ENCODE results near the gene PHF3.

The PHF3 gene

DNA sequence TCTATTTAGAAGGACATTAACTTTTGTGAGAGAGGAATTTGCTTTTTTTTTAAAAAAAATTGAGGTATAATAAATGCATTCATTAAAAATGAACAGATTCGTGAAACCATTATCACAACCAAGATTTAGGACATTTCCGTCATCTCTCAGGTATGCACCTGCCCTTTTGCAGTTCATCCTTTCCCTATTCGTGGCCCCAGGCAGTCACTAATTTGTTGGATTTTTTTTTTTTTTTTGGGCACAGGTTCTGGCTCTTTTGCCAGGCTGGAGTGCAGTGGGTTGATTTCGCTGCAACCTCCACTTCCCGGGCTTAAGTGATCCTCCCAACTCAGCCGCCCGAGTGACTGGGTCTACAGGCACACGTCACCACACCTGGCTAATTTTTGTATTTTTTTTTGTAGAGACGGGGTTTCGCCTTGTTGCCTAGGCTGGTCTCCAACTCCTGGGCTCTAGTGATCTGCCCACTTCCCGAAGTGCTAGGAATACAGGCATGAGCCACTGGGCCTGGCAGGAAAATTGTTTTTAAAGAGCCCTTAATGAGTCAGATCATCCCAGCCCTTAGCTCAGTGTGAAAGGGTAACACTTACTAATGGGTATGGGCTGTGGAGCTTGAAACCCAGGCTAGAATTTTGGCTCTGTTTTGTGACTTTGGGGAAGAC, 9.2 kb downstream of the PHF3 start:
- no peak for DNase-seq

- DNase-seq = no peak
These were observed 13.7 kb downstream of the PHF3 start for GRCh38 chr6:63649269-63649668.

DNA sequence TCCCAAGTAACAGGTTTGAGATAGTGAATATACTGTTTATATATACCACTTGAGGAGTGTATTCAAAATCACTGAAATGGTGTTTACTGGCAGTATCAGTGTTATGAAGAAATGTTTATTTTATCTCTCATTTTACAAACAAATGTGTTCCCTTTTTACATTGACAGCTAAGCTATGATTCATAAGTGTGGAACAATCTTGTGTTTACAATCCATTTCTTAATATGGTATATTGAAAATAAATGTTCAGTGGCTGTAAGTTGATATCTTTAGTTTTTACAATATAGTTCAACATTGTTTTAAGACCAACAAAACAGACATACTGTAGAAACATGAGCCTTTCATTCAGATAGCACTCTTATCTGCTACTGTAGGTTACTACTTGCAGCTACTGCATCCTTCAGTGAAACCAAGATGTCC, 14.3 kb downstream of the PHF3 start:
- no peak for DNase-seq

DNA sequence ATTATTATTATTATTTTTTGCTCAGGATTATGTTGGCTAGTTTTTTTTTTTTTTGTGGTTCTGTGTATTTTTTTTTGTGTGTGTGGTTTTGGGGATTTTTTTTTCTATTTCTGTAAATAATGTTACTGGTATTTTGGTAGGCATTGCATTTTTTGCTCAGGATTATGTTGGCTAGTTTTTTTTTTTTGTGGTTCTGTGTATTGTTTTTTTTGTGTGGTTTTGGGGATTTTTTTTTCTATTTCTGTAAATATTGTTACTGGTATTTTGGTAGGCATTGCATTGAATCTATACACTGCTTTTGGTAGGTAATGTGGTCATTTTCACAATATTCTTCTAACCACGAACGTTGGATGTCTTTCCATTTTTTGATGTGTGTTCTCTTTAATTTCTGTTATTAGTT, 17.4 kb downstream of the PHF3 start:
- DNase-seq = no peak

- no peak for DNase-seq
These were observed 25.2 kb downstream of the PHF3 start for GRCh38 chr6:63660757-63661156.

GRCh38 chr6:63661769-63662168, 26.2 kb downstream of the PHF3 start:
- DNase-seq = no peak

DNA sequence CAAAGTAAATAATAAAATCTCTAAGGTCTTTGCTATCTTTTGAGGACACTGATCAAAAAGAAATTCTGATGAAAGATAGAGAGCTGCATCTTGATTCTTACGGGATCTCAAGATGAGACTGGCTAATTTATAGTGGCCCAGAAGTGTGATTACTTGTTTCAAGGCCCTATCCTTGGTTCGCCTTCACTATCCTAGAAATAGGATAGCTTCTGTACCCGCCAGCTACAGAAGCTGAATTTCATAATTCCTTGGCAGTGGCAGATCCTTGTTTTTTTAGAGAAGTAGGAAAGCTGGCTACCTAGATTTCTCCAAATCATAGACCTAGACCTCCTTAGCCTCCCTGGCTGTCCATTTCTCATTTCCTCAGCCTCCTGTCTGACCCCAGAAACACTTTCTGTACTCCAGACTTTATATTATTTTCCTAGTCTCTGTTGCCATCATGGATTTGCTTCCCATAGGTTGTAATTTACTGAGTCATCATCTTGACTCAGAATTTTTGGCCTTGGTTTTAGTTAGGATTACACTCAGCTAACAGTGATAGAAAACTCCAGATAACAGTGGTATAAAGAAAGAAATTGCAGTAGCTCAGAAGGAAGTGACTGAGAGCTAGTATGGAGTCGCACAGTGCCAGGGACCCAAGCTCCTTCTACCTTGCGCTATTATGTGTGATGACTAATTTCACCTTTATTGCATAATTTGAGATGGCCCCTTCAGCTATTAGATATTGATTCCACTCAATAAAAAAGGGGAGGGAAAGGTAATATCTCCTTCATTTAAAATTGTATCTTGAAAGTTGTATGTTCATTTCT, 27.7 kb downstream of the PHF3 start:
- no peak for DNase-seq

- no peak for DNase-seq
These were observed 28.3 kb downstream of the PHF3 start for GRCh38 chr6:63663956-63664281.

GRCh38 chr6:63671098-63671754, 35.6 kb downstream of the PHF3 start:
- DNase-seq = no peak

- DNase-seq = no peak
These were observed 37.1 kb downstream of the PHF3 start for GRCh38 chr6:63672582-63673129.

GRCh38 chr6:63673692-63674091, 38.1 kb downstream of the PHF3 start:
- no peak for DNase-seq

DNA sequence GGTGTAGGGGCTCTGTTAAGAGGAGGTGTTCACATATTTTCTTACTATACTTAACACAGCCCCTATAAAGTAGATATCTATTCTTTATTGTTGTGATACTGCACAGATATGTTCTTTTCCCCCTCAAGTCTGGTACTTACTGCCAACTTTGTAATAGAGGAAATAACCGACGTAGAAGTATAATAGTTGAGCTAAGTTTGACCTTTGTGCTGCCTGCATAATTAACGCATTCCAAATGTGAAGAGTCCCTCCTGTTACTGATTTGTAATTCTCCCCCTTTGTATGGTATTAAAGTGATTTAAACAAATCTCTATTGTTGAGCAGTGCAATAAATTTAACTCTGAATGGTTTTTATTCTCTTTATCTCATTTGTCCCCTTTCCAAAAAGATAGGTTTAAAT, 39.0 kb downstream of the PHF3 start:
- DNase-seq = no peak

DNA sequence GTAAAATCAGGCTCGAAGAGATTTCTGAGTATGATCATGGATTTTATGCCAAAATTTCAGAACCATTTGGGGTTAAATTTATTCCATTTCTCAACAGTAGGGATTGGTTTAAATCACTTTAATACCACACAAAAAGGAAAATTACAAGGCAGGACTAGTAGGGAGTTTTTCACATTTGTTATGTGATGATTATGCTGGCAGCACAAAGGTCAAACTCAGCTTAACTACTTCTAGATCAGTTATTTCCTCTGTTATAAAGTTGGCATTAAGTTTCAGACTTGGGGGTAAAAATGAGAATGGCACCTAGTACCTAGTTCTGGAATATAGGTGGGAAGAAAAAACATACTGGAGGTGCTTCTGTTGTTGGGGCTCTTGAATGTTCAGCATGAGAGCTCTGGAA, 39.5 kb downstream of the PHF3 start:
- DNase-seq = no peak

DNA sequence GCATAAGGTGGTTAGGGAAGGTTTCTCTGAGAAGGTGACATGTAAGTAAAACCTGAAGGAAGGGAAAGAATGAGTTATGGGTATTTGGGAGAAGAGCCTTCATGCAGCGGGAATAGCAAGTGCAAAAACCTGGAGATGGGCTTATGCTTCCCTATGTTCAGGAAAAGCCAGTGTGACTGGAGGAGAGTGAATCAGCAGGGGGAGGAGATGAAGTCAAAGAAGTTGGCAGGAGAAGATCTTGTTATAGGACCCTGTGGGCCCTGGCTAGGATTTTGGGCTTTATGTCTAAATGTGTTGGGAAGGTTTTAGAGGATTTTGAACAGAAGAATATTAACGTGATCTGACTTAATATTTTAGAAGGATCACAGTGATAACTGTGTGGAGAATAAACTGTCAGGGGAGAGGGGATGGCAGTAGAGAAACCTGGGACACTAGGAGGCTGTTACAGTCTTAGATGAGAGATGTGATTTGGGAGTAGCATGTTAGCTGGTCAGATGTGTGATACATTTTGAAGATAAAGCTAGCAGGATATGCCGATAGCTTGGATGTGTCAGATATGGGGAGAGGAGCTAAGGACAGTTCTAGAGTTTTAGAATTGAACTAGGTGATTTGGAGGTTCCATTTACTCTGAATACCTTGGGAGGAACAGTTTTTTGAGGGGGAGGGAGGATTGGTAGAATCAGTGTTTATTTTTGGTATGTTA, 41.0 kb downstream of the PHF3 start:
- no peak for DNase-seq

DNA sequence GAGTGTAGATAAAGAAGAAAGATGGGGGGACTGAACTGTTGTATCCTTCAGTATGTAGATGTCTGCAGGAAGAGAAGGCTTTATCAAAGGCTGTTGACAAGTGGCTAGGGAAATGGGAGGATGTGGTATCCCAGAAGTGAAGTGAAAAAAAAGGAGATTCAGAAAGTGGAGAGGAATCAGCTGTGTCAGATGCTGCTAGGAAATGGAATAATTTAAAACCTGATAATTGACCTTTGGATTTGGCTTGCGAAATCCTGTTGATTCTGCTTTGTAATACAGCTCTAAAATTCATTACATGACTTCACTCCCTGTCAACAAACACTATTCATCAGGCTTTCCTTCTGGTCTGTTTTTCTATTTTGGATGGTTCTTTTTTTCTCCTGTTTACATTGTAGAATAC, 41.7 kb downstream of the PHF3 start:
- no peak for DNase-seq

GRCh38 chr6:63683071-63683603, 47.5 kb downstream of the PHF3 start:
- no peak for DNase-seq

DNA sequence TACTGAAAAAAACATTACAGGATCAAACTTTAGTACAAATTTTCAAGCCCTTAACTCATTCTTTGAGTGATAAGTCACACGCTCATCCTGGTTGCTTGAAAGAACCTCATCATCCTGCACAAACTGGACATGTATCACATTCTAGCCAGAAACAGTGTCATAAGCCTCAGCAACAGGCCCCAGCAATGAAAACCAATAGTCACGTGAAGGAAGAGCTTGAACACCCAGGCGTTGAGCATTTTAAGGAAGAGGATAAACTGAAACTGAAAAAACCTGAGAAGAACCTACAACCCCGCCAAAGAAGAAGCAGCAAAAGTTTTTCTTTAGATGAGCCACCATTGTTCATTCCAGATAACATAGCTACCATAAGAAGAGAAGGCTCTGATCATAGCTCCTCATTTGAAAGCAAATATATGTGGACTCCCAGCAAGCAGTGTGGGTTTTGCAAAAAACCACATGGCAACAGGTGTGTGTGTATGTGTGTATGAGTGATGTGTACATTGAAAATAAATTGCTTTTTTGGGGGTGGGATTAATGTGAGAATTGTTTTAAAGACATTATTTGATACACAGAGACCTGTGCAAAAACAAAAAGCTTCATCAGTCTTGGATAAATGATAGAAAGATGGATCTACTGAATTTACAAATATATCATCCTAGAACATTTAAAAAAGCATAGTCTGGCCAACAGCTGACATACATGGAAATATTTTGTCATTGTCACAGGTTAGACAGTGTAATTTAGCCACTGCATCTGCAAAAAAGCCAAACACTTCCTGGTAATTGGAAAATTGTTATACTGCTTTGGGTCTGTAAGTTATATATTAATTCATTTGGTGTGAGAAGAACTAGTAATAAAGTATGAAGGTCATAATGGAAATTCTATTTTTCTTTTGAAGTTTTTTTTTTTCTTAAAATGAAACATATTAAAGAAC, 50.1 kb downstream of the PHF3 start:
- no peak for DNase-seq

DNA sequence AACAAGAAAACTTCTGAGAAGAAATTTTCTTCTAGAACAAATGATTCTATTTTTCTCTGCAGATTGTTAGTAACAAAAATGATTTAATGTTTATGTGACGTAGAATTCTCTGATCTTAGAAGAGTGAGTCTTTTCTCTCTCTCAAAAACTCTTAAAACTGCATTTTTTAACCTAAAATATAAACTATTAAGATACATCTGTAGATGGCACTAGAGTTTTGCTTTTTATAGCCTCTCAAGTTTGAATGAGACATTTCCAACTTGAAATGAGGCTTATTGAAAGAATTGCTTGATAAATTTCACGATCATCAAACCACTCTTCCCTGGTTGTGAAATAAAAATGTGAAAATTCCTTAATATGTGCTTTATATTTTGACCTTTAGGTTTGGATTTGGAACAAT, 53.8 kb downstream of the PHF3 start:
- DNase-seq = no peak

DNA sequence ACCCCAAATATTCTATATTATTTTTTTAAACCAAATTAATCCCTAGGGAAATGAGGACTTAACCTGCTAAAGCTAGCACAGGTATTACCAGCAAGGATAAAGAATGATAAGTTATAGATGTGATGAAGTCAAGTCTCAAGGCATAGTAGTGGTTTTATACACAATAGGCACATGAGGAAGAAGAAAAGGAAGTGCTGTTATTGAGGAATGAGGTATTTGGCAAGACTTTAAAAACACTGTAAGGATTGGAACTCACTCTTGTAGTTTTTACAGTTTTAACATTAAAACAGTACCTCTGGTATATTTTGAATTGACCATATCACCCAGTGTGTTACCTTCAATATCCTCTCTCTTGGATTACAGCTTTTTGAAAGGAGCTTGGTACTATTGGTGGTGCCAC, 54.6 kb downstream of the PHF3 start:
- DNase-seq = no peak

DNA sequence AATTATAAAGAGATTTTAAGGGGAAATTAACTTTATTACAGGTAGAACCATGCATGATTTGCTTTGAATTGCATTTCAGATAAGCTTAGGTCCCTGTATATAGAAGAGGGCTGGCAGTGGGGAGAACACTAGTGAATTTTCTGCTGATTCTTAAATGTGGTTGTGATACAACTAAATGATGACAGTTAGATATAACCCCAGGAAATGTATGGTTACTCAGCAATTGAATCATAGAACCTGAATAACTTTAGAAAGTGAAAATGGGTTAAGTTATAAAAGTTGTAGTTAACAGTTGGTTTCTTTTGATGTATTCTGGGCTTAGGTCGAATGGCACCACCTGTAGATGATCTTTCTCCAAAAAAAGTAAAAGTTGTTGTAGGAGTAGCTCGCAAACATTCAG, 70.1 kb downstream of the PHF3 start:
- DNase-seq = no peak

DNA sequence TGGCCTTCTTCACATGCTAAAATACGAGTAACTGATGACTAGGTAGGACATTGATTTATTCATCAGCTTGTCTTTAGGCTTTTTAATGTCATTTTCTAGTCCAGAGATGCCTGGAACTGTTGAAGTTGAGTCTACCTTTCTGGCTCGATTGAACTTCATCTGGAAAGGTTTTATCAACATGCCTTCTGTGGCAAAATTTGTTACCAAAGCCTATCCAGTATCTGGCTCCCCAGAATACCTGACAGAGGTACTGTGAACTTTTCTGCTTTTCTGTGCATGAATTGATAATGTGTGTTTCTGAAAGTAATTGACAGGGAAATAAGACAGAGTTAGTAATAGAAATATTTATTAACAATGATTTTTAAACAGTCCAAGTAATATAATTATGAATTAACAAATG, 71.0 kb downstream of the PHF3 start:
- DNase-seq = no peak

DNA sequence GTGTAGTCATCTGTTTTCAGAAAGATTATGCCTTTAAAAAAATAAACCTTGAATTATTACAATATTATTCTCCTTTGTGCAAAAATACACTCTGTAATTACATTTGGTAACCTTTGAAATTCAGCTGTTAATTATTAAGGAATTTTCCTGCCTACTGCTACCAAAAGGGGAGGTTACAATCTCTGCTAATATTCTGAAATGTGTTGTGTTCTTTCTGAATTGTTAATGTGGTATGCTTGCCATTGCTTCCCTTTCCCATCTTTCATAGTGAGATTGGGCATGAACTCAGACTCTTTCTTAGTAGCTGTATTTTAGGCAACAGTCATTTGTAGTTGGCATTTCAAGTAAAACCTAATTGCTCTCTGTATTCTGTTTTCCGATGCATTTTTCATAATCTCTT, 73.0 kb downstream of the PHF3 start:
- DNase-seq = no peak
